ENCODE data around the gene EFTUD2. TPM values are rescaled to one million over a fixed set of nuclear protein-coding genes. Genes with fewer than 3 reads are reported as not detected.

The EFTUD2 gene
- total RNA-seq, 6 donors from 2014 or later, result 66.6 to 146 (median 75.6) TPM

GRCh38 chr17:44865231-44865660 is 34.0 kb downstream of the EFTUD2 start:
- Histone ChIP-seq H3K27ac (no peak overlapping the region), H3K27me3 (no peaks in the 10 kb centered on the region)

DNA sequence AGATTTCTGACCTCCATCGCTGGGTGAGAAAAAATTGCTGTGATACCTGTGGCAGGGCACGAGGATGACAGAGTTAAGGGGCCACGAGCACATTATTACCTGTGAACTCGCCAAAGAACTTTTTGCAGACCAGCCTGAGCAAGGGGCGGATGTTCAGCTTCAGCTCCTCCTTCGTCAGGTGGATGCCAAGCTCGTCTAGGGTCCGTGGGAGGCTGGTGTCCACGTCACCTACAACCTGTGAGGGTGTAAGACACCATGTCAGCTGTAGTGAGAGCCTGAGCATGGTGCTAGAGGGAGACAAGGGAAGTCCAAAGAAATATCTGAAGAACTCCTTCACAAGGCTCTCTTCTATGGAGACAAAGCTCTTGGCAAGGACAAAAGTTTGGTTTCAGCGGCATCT is 34.4 kb downstream of the EFTUD2 start:
- no peaks in the 10 kb centered on the region for H3K4me1 ChIP-seq
- no peak overlapping the region for H3K27ac ChIP-seq
- no peaks in the 10 kb centered on the region for H3K9me3 ChIP-seq
- ATAC-seq (ENCODE audit: low FRiP score in 2 of 2) (peak in 1 of 2 donors; percentile 8), DNase-seq (no peak)
- TF ChIP-seq EP300 (IDR thresholded peaks at IDR 0.05) (no peak), POLR2A (IDR thresholded peaks at IDR 0.05) (no peak), POLR2AphosphoS5 (IDR thresholded peaks at IDR 0.05) (no peak), CTCF (IDR thresholded peaks at IDR 0.05) (no peak)
- 68 to 81% methylated on average over 7 to 8 of the region's 10 CpGs for WGBS, 2 donors
- H3K4me3 ChIP-seq, result no peak overlapping the region
- no peaks in the 10 kb centered on the region for H3K27me3 ChIP-seq
- peaks cover 28 to 98% (median 79%) of the 10 kb centered on the region in 4 donors for H3K36me3 ChIP-seq

More at GRCh38 chr17:44865231-44865660, 34.0 kb downstream of the EFTUD2 start:
- Histone ChIP-seq H3K36me3 (peaks cover 29 to 98% (median 78%) of the 10 kb centered on the region in 4 donors), H3K4me1 (no peaks in the 10 kb centered on the region), H3K9me3 (no peaks in the 10 kb centered on the region), H3K4me3 (no peak overlapping the region)
- ATAC-seq (ENCODE audit: low FRiP score in 2 of 2), result peak; percentile 71 to 72
- 60 to 76% methylated on average over 1 of the region's 1 CpG for WGBS, 2 donors
- TF ChIP-seq CTCF (IDR thresholded peaks at IDR 0.05) (peak; percentile 55 to 85 (median 76)), POLR2A (IDR thresholded peaks at IDR 0.05) (no peak)
- DNase-seq, result peak in 1 of 2 donors; percentile 60

DNA sequence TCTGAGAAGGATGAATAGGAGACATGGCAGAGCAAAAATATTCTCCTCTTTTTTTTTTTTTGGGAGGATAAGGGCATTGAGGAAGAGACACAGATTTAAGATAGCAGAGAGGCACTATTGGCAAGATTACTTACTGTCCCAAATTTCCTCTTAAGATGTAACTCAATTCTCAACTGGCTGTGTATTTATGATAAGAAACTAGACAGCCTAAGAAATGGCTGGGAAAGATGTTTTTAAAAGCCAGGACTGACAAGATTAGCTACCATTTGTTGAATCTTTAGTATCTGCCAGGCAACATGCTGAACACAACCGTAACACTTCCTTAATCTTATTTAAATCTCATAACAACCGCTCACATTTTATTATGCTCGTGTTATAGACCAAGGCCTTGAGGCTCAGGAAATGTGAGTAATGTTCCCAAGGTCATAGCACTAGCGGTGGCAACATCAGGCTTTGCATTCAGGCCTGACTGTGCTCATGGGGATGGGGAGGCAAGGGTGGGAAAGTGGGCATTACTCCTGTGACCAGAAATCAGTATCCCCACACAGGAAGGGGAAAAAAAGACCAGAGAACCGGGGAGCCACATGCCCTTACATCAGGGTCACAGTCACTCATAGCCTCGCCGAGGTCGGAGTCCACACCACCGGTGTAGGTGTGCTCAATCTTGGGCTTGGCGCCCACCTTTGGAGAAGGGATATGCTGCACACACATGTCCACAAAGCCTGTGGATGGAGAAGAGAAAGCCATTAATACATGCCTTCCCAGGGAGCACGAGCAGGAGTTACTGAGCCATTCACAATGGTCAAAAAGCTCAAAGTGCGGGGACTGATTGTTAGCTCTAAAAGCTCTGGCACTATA is 36.0 kb downstream of the EFTUD2 start:
- no peaks in the 10 kb centered on the region for H3K27me3 ChIP-seq
- H3K4me3 ChIP-seq, result no peak overlapping the region
- no peaks in the 10 kb centered on the region for H3K4me1 ChIP-seq
- no peak overlapping the region for H3K27ac ChIP-seq
- H3K36me3 ChIP-seq, result peaks cover 25 to 98% (median 80%) of the 10 kb centered on the region in 4 donors
- no peak for ATAC-seq (ENCODE audit: low FRiP score in 2 of 2)
- DNase-seq, result no peak
- WGBS, 2 donors, result 82 to 86% methylated on average over 9 to 12 of the region's 12 CpGs
- H3K9me3 ChIP-seq, result no peaks in the 10 kb centered on the region
- TF ChIP-seq POLR2AphosphoS5 (IDR thresholded peaks at IDR 0.05), result no peak

DNA sequence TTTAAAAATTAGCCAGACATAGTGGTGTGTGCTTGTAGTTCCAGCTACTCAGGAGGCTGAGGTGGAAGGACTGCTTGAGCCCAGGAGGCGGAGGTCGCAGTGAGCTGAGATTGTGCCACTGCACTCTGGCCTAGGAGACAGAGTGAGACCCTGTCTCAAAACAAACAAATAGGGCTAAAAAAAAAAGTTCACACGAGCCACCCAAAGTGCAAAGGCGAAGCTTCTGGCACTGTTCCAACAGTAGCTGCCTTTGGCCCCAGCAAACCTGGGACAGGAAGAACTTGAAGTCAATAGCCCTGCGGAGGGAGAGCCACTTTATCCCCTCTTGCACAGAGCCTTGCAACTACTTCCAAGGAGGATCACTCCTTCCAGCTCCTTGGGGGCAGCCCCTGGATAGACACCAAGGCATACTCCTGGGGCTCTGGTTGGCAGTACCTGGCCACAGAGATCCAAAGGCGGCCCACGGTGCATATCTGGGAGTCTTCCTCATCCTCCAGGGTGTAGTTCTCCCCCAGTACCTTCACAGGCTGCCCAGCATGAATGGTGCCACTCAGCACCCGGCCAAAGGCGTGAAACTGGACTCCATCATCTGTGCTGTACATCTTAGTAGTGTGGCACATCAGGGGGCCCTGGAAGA is 36.8 kb downstream of the EFTUD2 start:
- Histone ChIP-seq H3K36me3 (peaks cover 20 to 98% (median 83%) of the 10 kb centered on the region in 4 donors), H3K9me3 (no peaks in the 10 kb centered on the region), H3K27ac (peak overlapping the region in 1 of 4 donors; percentile 48), H3K4me3 (no peak overlapping the region), H3K27me3 (no peaks in the 10 kb centered on the region), H3K4me1 (no peaks in the 10 kb centered on the region)
- WGBS, 2 donors, result 77 to 88% methylated on average over 9 of the region's 9 CpGs
- TF ChIP-seq POLR2AphosphoS5 (IDR thresholded peaks at IDR 0.05), result no peak
- no peak for TF ChIP-seq POLR2A (IDR thresholded peaks at IDR 0.05)
- no peak for TF ChIP-seq CTCF (IDR thresholded peaks at IDR 0.05)
- TF ChIP-seq EP300 (IDR thresholded peaks at IDR 0.05), result no peak
- DNase-seq, result no peak
- ATAC-seq (ENCODE audit: low FRiP score in 2 of 2), result no peak

- H3K4me1 ChIP-seq, result no peaks in the 10 kb centered on the region
- no peak overlapping the region for H3K27ac ChIP-seq
- no peaks in the 10 kb centered on the region for H3K27me3 ChIP-seq
- no peak for TF ChIP-seq CTCF (IDR thresholded peaks at IDR 0.05)
- no peak for TF ChIP-seq EP300 (IDR thresholded peaks at IDR 0.05)
- no peak for TF ChIP-seq POLR2AphosphoS5 (IDR thresholded peaks at IDR 0.05)
- TF ChIP-seq POLR2A (IDR thresholded peaks at IDR 0.05), result no peak
- H3K9me3 ChIP-seq, result no peaks in the 10 kb centered on the region
- no peak overlapping the region for H3K4me3 ChIP-seq
- H3K36me3 ChIP-seq, result peaks cover 16 to 100% (median 95%) of the 10 kb centered on the region in 4 donors
- WGBS, 2 donors, result 83 to 96% methylated on average over 3 to 5 of the region's 5 CpGs
- ATAC-seq (ENCODE audit: low FRiP score in 2 of 2), result no peak
- no peak for DNase-seq
These were observed 39.5 kb downstream of the EFTUD2 start for GRCh38 chr17:44859701-44860100.

Measured in upper lobe of left lung (tissue), 6 donors.